Suprapubic skin (tissue), 4 donors: Measurements from ENCODE around the gene RGS6. TPM values are rescaled to one million over a fixed set of nuclear protein-coding genes. Genes with fewer than 3 reads are reported as not detected.

ENCODE experiments used
- DNase-seq, 2 donors: peaks; one replicate each; pipeline ENCODE4 v3.0.0-alpha.2; 2019; ENCODE audit warnings: low spot score in 2 of 2
- H3K27ac ChIP-seq: fragments of 200-600 bp; sonication (generic); one replicate; pipeline ENCODE4 v1.5.1; 2019
- H3K27me3 ChIP-seq: fragments of 200-600 bp; sonication (generic); one replicate; pipeline ENCODE4 v1.5.1; 2019
- H3K36me3 ChIP-seq: fragments of 200-600 bp; sonication (generic); one replicate; pipeline ENCODE4 v1.5.1; 2019
- H3K4me1 ChIP-seq: fragments of 200-600 bp; sonication (generic); one replicate; pipeline ENCODE4 v1.5.1; 2019
- H3K4me3 ChIP-seq: fragments of 200-600 bp; sonication (generic); one replicate; pipeline ENCODE4 v1.5.1; 2019; ENCODE audit warnings: mild to moderate bottlenecking
- H3K9me3 ChIP-seq: fragments of 200-600 bp; sonication (generic); one replicate; pipeline ENCODE4 v1.5.1; 2019
- EP300 ChIP-seq: sonication (generic); formaldehyde crosslinking; IDR thresholded peaks from one replicate; pipeline ENCODE4 v1.6.1; 2017; ENCODE audit warnings: antibody characterized with exemption
- POLR2A ChIP-seq, 2 donors: fragments of 450-650 bp; IDR thresholded peaks; one replicate each; pipeline ENCODE4 v1.6.1; 2017; ENCODE audit warnings: antibody characterized with exemption in 2 of 2, mild to moderate bottlenecking in 2 of 2, moderate library complexity in 2 of 2
- POLR2AphosphoS5 ChIP-seq, 3 donors: sonication (generic); formaldehyde crosslinking; IDR thresholded peaks; one replicate each; pipeline ENCODE4 v1.6.1; 2017; ENCODE audit warnings: antibody characterized with exemption in 3 of 3
- WGBS: methylation state at CpG from one replicate; pipeline ENCODE4 v1.1.5; 2018; 5-methylcytosine and 5-hydroxymethylcytosine counted together
- total RNA-seq, 4 donors: library from RNA; depleted of rRNA; stranded (reverse); fragments of >200 nt; gene quantifications; one replicate each; pipeline ENCODE4 v1.1.0, GENCODE V29; 2016
- TF ChIP-seq, protein P1 (sequence below), 2 donors: fragments of 200-600 bp in 1 of 2; fragments of 450-650 bp in 1 of 2; sonication (generic) in 1 of 2; IDR thresholded peaks; one replicate each; pipeline ENCODE4 v1.5.1; 2016 to 2019; ENCODE audit warnings: antibody characterized with exemption in 2 of 2, mild to moderate bottlenecking in 1 of 2, moderate library complexity in 1 of 2

Gene RGS6
- total RNA-seq, 4 donors from 2014 or later = 0.08 to 4.4 (median 1.0) TPM

DNA sequence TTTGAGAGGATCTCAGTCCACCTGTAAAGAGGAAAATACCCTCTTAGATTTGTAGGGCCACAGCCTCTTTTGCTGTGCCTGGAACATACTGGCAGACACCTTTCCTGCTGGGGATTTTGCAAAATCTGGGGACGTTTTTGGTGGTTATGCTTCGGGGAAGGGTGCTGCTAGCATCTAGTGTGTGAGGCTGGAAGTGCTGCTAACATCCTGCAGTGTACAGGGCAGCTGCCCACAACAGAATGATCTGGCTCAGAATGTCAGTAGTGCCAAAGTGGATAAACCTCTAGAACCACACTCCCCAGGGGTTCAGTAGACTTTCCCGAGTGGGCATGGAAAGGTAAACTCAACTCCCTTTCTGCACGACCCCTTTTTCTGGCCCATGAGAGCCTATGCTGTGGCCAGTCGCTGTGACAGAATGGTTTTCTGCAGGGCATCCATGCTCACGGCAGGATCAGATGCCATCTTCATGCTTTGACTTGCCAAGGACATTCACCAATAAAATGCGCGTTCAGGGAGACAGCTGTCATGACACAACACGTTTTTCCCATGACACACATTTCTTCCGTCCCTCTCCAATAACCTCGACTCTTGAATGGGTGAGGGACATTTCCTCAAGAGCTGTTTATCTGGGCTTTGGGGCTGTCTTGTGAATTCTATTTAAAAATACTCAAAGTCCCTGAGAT lies 240.9 kb downstream of the RGS6 start:
- 64% methylated on average over 11 of the region's 11 CpGs for WGBS
- H3K4me1 ChIP-seq = no peaks in the 10 kb centered on the region
- no peak overlapping the region for H3K27ac ChIP-seq
- H3K27me3 ChIP-seq = no peaks in the 10 kb centered on the region
- TF ChIP-seq POLR2AphosphoS5 (IDR thresholded peaks at IDR 0.05) (no peak), POLR2A (IDR thresholded peaks at IDR 0.05) (no peak), EP300 (no peak)
- TF ChIP-seq, protein P1, sequence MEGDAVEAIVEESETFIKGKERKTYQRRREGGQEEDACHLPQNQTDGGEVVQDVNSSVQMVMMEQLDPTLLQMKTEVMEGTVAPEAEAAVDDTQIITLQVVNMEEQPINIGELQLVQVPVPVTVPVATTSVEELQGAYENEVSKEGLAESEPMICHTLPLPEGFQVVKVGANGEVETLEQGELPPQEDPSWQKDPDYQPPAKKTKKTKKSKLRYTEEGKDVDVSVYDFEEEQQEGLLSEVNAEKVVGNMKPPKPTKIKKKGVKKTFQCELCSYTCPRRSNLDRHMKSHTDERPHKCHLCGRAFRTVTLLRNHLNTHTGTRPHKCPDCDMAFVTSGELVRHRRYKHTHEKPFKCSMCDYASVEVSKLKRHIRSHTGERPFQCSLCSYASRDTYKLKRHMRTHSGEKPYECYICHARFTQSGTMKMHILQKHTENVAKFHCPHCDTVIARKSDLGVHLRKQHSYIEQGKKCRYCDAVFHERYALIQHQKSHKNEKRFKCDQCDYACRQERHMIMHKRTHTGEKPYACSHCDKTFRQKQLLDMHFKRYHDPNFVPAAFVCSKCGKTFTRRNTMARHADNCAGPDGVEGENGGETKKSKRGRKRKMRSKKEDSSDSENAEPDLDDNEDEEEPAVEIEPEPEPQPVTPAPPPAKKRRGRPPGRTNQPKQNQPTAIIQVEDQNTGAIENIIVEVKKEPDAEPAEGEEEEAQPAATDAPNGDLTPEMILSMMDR (IDR thresholded peaks at IDR 0.05) = no peak
- H3K9me3 ChIP-seq = no peaks in the 10 kb centered on the region
- DNase-seq = no peak
- H3K36me3 ChIP-seq = no peaks in the 10 kb centered on the region
- no peak overlapping the region for H3K4me3 ChIP-seq

DNA sequence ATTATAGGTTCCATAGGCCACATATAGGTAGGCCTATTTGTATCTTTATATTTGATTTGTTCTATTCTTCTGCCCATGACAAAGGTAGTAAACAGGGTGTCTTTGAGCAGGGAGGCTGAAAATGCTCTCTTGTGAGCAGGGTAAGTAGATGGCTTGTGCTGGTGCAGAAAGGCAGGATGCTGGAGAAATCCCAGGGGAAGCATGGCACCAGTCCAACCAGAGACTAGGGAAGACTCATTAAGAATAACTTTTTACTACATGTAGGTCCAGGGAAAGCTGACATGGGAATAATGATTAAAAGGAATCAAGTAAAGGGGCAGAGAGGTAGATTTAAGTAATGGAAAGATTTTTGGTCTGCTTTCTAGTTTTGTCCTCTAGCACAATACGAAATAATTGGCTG lies 245.0 kb downstream of the RGS6 start:
- no peak overlapping the region for H3K27ac ChIP-seq
- H3K4me1 ChIP-seq = no peaks in the 10 kb centered on the region
- H3K36me3 ChIP-seq = no peaks in the 10 kb centered on the region
- DNase-seq = no peak
- H3K4me3 ChIP-seq = no peak overlapping the region
- H3K27me3 ChIP-seq = no peaks in the 10 kb centered on the region
- 78% methylated on average over 1 of the region's 1 CpG for WGBS
- no peaks in the 10 kb centered on the region for H3K9me3 ChIP-seq
- no peak for TF ChIP-seq POLR2A (IDR thresholded peaks at IDR 0.05)
- TF ChIP-seq POLR2AphosphoS5 (IDR thresholded peaks at IDR 0.05) = no peak
- no peak for TF ChIP-seq EP300
- TF ChIP-seq, protein P1 (IDR thresholded peaks at IDR 0.05) = no peak

- TF ChIP-seq, protein P1 (IDR thresholded peaks at IDR 0.05) = no peak
- TF ChIP-seq POLR2AphosphoS5 (IDR thresholded peaks at IDR 0.05) (no peak), EP300 (no peak)
- H3K4me3 ChIP-seq = no peak overlapping the region
- H3K4me1 ChIP-seq = no peaks in the 10 kb centered on the region
- WGBS = 53% methylated on average over 3 of the region's 3 CpGs
- no peak for DNase-seq
- no peaks in the 10 kb centered on the region for H3K36me3 ChIP-seq
- no peaks in the 10 kb centered on the region for H3K27me3 ChIP-seq
- no peak overlapping the region for H3K27ac ChIP-seq
- H3K9me3 ChIP-seq = no peaks in the 10 kb centered on the region
These were observed 246.3 kb downstream of the RGS6 start for GRCh38 chr14:72178517-72178916.

DNA sequence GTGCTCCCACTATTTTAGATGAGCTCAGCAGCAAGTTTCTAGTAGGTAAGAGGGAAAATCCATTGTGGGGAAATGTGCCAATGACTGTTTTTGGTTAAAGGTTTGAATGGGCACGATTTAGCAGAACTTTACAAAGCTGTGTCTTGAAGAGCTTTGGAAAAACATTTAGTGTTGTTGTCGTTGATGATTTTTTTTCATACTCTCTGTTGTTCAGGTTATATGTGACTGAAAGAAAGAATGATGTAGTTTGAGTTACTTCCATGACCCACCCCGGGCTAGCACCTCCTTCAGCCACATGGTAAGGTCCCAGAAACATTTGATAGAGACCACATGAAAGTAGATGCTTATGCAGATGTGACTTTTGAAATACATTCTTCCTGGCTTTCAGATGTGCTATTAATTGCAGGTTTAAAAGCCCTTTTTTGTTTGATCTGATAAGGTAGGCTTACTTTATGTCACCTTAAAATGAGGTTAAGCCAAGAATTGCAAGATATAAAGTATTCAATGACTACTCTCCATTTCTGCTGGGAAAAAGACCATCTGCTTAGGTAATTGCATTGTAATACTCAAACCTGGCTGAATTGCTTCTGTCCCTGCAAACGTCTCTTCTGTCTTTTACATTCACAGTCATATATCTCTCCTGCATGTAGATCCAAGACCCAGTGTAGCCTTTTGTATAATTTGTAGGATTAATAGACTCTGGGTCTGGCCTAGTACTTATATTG lies 250.6 kb downstream of the RGS6 start:
- Histone ChIP-seq H3K9me3 (no peaks in the 10 kb centered on the region), H3K4me3 (no peak overlapping the region), H3K4me1 (no peaks in the 10 kb centered on the region), H3K27me3 (no peaks in the 10 kb centered on the region), H3K27ac (no peak overlapping the region), H3K36me3 (no peaks in the 10 kb centered on the region)
- no peak for DNase-seq
- TF ChIP-seq POLR2A (IDR thresholded peaks at IDR 0.05) = no peak
- TF ChIP-seq, protein P1 (IDR thresholded peaks at IDR 0.05) = no peak
- no peak for TF ChIP-seq EP300
- no peak for TF ChIP-seq POLR2AphosphoS5 (IDR thresholded peaks at IDR 0.05)
- WGBS = 53% methylated on average over 4 of the region's 4 CpGs

GRCh38 chr14:72183631-72184030 lies 251.4 kb downstream of the RGS6 start:
- H3K9me3 ChIP-seq = no peaks in the 10 kb centered on the region
- TF ChIP-seq POLR2AphosphoS5 (IDR thresholded peaks at IDR 0.05) (no peak), EP300 (no peak), POLR2A (IDR thresholded peaks at IDR 0.05) (no peak)
- TF ChIP-seq, protein P1 (IDR thresholded peaks at IDR 0.05) = no peak
- no peaks in the 10 kb centered on the region for H3K36me3 ChIP-seq
- no peak for DNase-seq
- H3K4me3 ChIP-seq = no peak overlapping the region
- H3K4me1 ChIP-seq = no peaks in the 10 kb centered on the region
- WGBS = 62% methylated on average over 2 of the region's 2 CpGs
- no peaks in the 10 kb centered on the region for H3K27me3 ChIP-seq
- H3K27ac ChIP-seq = no peak overlapping the region
